Measurements from ENCODE around the gene NEK5.

NEK5 gene

GRCh38 chr13:52010890-52011631, 117.8 kb downstream of the NEK5 start, which contains the start of gene ATP7B:
Gene ATP7B, minus strand, starts transcription at chr13:52011450. Its CDS starts 113 bp downstream, at chr13:52011337.
- peak; percentile 26 for DNase-seq (ENCODE audit: low spot score)

GRCh38 chr13:52009946-52010345, 118.9 kb downstream of the NEK5 start:
- DNase-seq (ENCODE audit: low spot score) = no peak

- DNase-seq (ENCODE audit: low spot score) = no peak
These were observed 122.2 kb downstream of the NEK5 start for GRCh38 chr13:52006523-52007245.

- no peak for DNase-seq (ENCODE audit: low spot score)
These were observed 122.9 kb downstream of the NEK5 start for GRCh38 chr13:52005841-52006522.

GRCh38 chr13:52004511-52005170, 124.2 kb downstream of the NEK5 start:
- no peak for DNase-seq (ENCODE audit: low spot score)

GRCh38 chr13:52003541-52003940, 125.3 kb downstream of the NEK5 start:
- DNase-seq (ENCODE audit: low spot score) = no peak

GRCh38 chr13:52002361-52002760, 126.5 kb downstream of the NEK5 start:
- DNase-seq (ENCODE audit: low spot score) = no peak

- DNase-seq (ENCODE audit: low spot score) = peak; percentile 61
These were observed 127.6 kb downstream of the NEK5 start for GRCh38 chr13:52001120-52001731.

- peak; percentile 46 for DNase-seq (ENCODE audit: low spot score)
These were observed 129.0 kb downstream of the NEK5 start for GRCh38 chr13:51999921-52000320.

GRCh38 chr13:51999510-51999911, 129.4 kb downstream of the NEK5 start:
- DNase-seq (ENCODE audit: low spot score) = peak; percentile 65

- no peak for DNase-seq (ENCODE audit: low spot score)
These were observed 130.0 kb downstream of the NEK5 start for GRCh38 chr13:51998723-51999509.

GRCh38 chr13:51997641-51998330, 131.1 kb downstream of the NEK5 start:
- DNase-seq (ENCODE audit: low spot score) = no peak

GRCh38 chr13:51997186-51997585, 131.7 kb downstream of the NEK5 start:
- no peak for DNase-seq (ENCODE audit: low spot score)

GRCh38 chr13:51996641-51997040, 132.2 kb downstream of the NEK5 start:
- DNase-seq (ENCODE audit: low spot score) = no peak

GRCh38 chr13:51995677-51996551, 133.0 kb downstream of the NEK5 start:
- DNase-seq (ENCODE audit: low spot score) = peak; percentile 10

- no peak for DNase-seq (ENCODE audit: low spot score)
These were observed 135.2 kb downstream of the NEK5 start for GRCh38 chr13:51993713-51994112.

GRCh38 chr13:51988988-51989618, 139.8 kb downstream of the NEK5 start:
- no peak for DNase-seq (ENCODE audit: low spot score)

Measured in kidney tubule cell (primary cell).